ENCODE measurements around the gene IFNG. TPM values are rescaled to one million over a fixed set of nuclear protein-coding genes. Genes with fewer than 3 reads are reported as not detected.
"Not testable (repeated sequence)": the region's sequence is repeated elsewhere in the genome, so short reads cannot be mapped to it uniquely, and the experiment has no call there.

The IFNG gene
- not detected in 2 replicates for polyA plus RNA-seq
- polyA minus RNA-seq = not detected in 2 replicates

DNA sequence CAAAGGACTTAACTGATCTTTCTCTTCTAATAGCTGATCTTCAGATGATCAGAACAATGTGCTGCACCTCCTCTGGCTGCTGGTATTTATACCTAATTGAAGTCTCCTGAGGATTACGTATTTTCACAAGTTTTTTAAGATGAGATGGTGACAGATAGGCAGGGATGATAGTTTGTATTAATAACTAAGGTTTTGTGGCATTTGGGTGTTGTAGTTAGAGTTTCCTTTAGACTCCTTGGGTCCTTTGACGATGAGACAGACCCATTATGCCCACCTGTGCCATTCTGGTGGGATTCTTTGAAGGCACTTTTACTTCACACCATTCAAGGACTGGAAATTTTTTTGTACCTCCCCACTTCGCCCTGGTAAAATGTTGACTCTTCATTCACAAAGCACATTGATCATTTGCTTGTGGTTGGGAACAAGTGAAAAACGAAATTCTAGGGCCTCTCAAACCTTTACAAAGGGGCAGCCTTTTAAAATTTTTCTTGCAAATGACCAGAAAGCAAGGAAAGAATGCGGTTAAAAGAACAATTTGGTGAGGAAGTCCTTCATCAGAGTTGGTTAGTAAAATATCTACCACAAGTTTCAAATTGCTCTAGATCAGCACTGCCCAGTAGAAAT is at the start of gene IFNG:
TSS of gene IFNG (minus strand) at position 60 of the 624 bp plus-strand sequence. CDS start 125 bp downstream, outside the sequence.
- Histone ChIP-seq H3K79me2 (replicated peaks; ENCODE audit: insufficient read depth, low read length) (no peaks in the 10 kb centered on the region), H3K36me3 (ENCODE audit: insufficient read depth, low read length) (no peaks in the 10 kb centered on the region), H3K4me3 (ENCODE audit: low read length) (no peak within 1 kb of the TSS), H3K9me3 (ENCODE audit: low read length) (no peaks in the 10 kb centered on the region), H3K4me2 (ENCODE audit: low read length) (no peak within 1 kb of the TSS), H3K9ac (ENCODE audit: low read length) (no peak within 1 kb of the TSS), H2AFZ (ENCODE audit: low read depth, low read length) (no peak within 1 kb of the TSS), H3F3A (ENCODE audit: insufficient read depth, low read length, poor library complexity, severe bottlenecking) (no peaks in the 10 kb centered on the region), H4K20me1 (ENCODE audit: insufficient read depth) (no peaks in the 10 kb centered on the region), H3K27ac (ENCODE audit: low read length) (no peak within 1 kb of the TSS), H3K27me3 (ENCODE audit: insufficient read depth, low read depth, low read length) (no peaks in the 10 kb centered on the region), H3K9me2 (ENCODE audit: insufficient read depth, low read length) (no peaks in the 10 kb centered on the region)
- TF ChIP-seq SMC3 (conservative IDR thresholded peaks at IDR 0.05; ENCODE audit: poor library complexity) (no peak), TAF1 (IDR thresholded peaks at IDR 0.05; ENCODE audit: low read depth) (no peak), EP300 (conservative IDR thresholded peaks at IDR 0.05; ENCODE audit: poor library complexity, severe bottlenecking) (no peak), RAD21 (conservative IDR thresholded peaks at IDR 0.05) (no peak), MXI1 (conservative IDR thresholded peaks at IDR 0.05; ENCODE audit: poor library complexity, severe bottlenecking) (no peak)
- TF ChIP-seq, protein P1, sequence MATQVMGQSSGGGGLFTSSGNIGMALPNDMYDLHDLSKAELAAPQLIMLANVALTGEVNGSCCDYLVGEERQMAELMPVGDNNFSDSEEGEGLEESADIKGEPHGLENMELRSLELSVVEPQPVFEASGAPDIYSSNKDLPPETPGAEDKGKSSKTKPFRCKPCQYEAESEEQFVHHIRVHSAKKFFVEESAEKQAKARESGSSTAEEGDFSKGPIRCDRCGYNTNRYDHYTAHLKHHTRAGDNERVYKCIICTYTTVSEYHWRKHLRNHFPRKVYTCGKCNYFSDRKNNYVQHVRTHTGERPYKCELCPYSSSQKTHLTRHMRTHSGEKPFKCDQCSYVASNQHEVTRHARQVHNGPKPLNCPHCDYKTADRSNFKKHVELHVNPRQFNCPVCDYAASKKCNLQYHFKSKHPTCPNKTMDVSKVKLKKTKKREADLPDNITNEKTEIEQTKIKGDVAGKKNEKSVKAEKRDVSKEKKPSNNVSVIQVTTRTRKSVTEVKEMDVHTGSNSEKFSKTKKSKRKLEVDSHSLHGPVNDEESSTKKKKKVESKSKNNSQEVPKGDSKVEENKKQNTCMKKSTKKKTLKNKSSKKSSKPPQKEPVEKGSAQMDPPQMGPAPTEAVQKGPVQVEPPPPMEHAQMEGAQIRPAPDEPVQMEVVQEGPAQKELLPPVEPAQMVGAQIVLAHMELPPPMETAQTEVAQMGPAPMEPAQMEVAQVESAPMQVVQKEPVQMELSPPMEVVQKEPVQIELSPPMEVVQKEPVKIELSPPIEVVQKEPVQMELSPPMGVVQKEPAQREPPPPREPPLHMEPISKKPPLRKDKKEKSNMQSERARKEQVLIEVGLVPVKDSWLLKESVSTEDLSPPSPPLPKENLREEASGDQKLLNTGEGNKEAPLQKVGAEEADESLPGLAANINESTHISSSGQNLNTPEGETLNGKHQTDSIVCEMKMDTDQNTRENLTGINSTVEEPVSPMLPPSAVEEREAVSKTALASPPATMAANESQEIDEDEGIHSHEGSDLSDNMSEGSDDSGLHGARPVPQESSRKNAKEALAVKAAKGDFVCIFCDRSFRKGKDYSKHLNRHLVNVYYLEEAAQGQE (IDR thresholded peaks at IDR 0.05; ENCODE audit: borderline replicate concordance) = no peak

DNA sequence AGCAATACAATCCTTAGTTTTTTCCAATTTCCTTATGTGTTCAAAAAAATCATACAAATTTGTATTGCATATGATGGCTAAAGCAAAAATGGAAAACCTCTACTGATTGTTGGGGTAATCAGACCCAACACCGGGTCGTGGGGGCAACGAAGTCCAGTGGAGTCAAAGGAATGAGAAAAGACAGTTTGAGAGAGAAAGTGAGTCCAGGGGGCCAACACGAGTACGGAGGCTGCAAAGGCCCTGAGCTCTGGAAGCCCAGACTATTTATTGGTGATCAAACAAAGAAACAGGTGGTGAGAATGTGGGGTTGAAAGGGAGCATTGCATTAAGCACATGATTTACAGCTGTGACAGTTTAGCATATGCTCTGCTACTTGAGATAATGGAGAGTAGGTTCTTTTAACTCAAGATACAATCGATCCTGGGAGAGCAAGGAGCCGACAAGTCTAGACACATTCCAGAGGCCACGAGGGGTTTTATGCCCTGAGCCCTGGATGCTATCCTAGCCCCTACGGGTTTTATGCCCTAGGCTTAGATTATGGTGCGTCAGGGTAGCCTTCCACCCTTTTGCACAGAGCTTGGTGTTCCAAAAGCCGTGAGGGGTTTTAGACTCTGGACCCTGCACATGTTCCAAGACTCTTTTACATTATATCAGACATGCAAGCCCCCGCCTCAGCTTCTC is 49.6 kb upstream of the IFNG start:
- H2AFZ ChIP-seq (ENCODE audit: low read depth, low read length); H3K9me3 ChIP-seq (ENCODE audit: low read length); H3K9me2 ChIP-seq (ENCODE audit: insufficient read depth, low read length); H3K36me3 ChIP-seq (ENCODE audit: insufficient read depth, low read length); H3K79me2 ChIP-seq (replicated peaks; ENCODE audit: insufficient read depth, low read length); H3K27me3 ChIP-seq (ENCODE audit: insufficient read depth, low read depth, low read length); H3K27ac ChIP-seq (ENCODE audit: low read length); H4K20me1 ChIP-seq (ENCODE audit: insufficient read depth); H3K4me2 ChIP-seq (ENCODE audit: low read length); H3K4me3 ChIP-seq (ENCODE audit: low read length); H3F3A ChIP-seq (ENCODE audit: insufficient read depth, low read length, poor library complexity, severe bottlenecking); H3K9ac ChIP-seq (ENCODE audit: low read length): not testable (repeated sequence)

DNA sequence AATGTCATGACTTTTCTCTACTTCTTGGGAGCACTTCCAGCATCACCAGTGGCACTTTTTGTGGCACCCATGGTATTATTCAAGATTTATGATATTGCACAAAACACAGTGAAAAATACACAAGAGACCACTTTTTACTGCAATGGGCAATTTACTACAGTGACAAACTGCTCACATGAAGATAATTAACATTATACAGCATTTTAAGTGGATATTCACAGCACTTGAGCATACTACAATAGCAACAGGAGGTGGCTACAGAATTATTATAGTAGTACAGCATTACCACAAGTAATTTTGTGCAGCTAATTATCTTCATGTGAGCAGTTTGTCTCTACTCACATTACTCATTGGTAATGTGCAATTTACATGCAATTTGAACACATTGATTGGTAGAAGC is 47.7 kb upstream of the IFNG start:
- no peaks in the 10 kb centered on the region for H4K20me1 ChIP-seq (ENCODE audit: insufficient read depth)
- no peak overlapping the region for H3K4me3 ChIP-seq (ENCODE audit: low read length)
- no peak overlapping the region for H3K9ac ChIP-seq (ENCODE audit: low read length)
- H2AFZ ChIP-seq (ENCODE audit: low read depth, low read length) = no peak overlapping the region
- no peak for TF ChIP-seq EP300 (conservative IDR thresholded peaks at IDR 0.05; ENCODE audit: poor library complexity, severe bottlenecking)
- no peak for TF ChIP-seq CTCF (IDR thresholded peaks at IDR 0.05; ENCODE audit: poor library complexity, severe bottlenecking)
- no peak for TF ChIP-seq POLR2AphosphoS5 (IDR thresholded peaks at IDR 0.05)
- TF ChIP-seq MXI1 (conservative IDR thresholded peaks at IDR 0.05; ENCODE audit: poor library complexity, severe bottlenecking) = no peak
- no peak for TF ChIP-seq SMC3 (conservative IDR thresholded peaks at IDR 0.05; ENCODE audit: poor library complexity)
- TF ChIP-seq, protein P1 (IDR thresholded peaks at IDR 0.05; ENCODE audit: borderline replicate concordance) = no peak
- TF ChIP-seq RAD21 (conservative IDR thresholded peaks at IDR 0.05) = no peak
- TF ChIP-seq EZH2 (IDR thresholded peaks at IDR 0.05; ENCODE audit: borderline replicate concordance, insufficient read depth, low read length, poor library complexity, severe bottlenecking) = no peak
- TF ChIP-seq TAF1 (IDR thresholded peaks at IDR 0.05; ENCODE audit: low read depth) = no peak
- no peak overlapping the region for H3K27ac ChIP-seq (ENCODE audit: low read length)
- H3K4me2 ChIP-seq (ENCODE audit: low read length) = no peak overlapping the region
- no peaks in the 10 kb centered on the region for H3K27me3 ChIP-seq (ENCODE audit: insufficient read depth, low read depth, low read length)
- H3K79me2 ChIP-seq (replicated peaks; ENCODE audit: insufficient read depth, low read length) = no peaks in the 10 kb centered on the region
- H3K9me3 ChIP-seq (ENCODE audit: low read length) = no peaks in the 10 kb centered on the region
- H3K9me2 ChIP-seq (ENCODE audit: insufficient read depth, low read length) = no peaks in the 10 kb centered on the region
- no peaks in the 10 kb centered on the region for H3F3A ChIP-seq (ENCODE audit: insufficient read depth, low read length, poor library complexity, severe bottlenecking)
- no peaks in the 10 kb centered on the region for H3K36me3 ChIP-seq (ENCODE audit: insufficient read depth, low read length)
